SK-N-MC (cell line): Measurements from ENCODE around the gene EN2.

Experiments
- EZH2 ChIP-seq: fragments of 200-600 bp; sonication (generic); IDR thresholded peaks from one replicate; pipeline ENCODE4 v1.6.1; 2017; ENCODE audit warnings: antibody characterized with exemption
- POLR2AphosphoS5 ChIP-seq: IDR thresholded peaks from 2 replicates; pipeline ENCODE4 v1.6.1; 2012; ENCODE audit warnings: mild to moderate bottlenecking, low read depth, low read length, borderline replicate concordance

DNA sequence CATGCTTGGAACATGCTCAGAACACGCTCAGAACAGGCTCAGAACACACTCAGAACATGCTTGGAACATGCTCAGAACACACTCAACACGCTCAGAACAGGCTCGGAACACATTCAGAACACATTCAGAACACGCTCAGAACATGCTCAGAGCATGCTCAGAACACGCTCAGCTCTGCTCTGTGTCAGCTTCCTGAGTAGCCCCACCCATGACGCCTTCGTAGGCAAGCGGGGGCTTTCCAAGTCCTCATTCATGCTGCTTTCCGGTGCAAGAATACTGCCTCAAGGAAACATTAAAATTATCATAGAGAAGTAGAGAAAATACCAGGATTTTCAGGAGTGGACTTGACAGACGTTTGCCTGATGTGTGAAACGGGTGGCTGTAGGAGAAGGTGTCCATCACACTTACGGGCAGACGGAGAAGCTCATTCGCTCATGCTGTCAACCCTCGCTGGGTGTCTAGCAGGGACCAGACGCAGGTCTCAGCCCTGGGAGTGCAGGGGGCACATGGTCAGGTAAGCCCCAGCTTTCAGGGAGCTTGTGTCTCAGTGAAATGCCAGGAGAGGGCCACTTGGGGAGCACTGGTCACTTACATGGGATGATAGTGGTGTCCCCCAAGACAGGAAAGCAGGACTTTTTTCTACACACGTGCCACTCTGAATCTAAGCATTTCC is 24.7 kb downstream of the EN2 start:
- no peak for TF ChIP-seq POLR2AphosphoS5
- TF ChIP-seq EZH2: no peak
